ENCODE results near the gene PIP4K2A.

The PIP4K2A gene

DNA sequence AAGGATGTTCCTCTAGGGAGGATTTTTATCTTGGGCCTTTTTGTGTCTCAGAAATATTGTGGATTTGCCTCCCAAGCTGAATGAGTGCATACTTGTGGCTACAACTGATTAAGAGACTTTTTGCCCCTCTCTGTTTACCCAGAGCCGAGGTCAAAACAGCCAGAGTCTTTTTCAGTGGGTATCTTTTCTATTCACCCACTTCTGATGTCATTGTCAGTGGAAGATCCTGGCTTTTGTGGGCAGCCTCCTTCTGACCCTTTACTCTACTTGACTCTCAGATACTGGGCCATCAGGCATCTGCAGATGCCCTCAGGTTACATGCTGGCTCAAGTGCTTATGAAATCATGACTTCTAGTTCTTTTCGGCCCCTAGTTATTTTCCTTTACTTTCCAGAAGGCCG lies 19.6 kb upstream of the PIP4K2A start:
- TF ChIP-seq CTCF (IDR thresholded peaks at IDR 0.05; ENCODE audit: low read depth, low read length, missing control alignments), result no peak
- no peak overlapping the region for H3K4me3 ChIP-seq (ENCODE audit: low read depth, low read length)
- in situ Hi-C loops (cut with HindIII; ENCODE audit: low sequenced_read_pairs), result no loop called here
- no peak for DNase-seq (ENCODE audit: low read depth)

GRCh38 chr10:22727663-22728062 lies 13.3 kb upstream of the PIP4K2A start:
- no peak for DNase-seq (ENCODE audit: low read depth)
- in situ Hi-C loops (cut with HindIII; ENCODE audit: low sequenced_read_pairs), result no loop called here
- no peak for TF ChIP-seq CTCF (IDR thresholded peaks at IDR 0.05; ENCODE audit: low read depth, low read length, missing control alignments)
- no peak overlapping the region for H3K4me3 ChIP-seq (ENCODE audit: low read depth, low read length)

GRCh38 chr10:22727112-22727511 lies 12.7 kb upstream of the PIP4K2A start:
- no peak for DNase-seq (ENCODE audit: low read depth)
- TF ChIP-seq CTCF (IDR thresholded peaks at IDR 0.05; ENCODE audit: low read depth, low read length, missing control alignments), result no peak
- in situ Hi-C loops (cut with HindIII; ENCODE audit: low sequenced_read_pairs), result no loop called here
- no peak overlapping the region for H3K4me3 ChIP-seq (ENCODE audit: low read depth, low read length)

DNA sequence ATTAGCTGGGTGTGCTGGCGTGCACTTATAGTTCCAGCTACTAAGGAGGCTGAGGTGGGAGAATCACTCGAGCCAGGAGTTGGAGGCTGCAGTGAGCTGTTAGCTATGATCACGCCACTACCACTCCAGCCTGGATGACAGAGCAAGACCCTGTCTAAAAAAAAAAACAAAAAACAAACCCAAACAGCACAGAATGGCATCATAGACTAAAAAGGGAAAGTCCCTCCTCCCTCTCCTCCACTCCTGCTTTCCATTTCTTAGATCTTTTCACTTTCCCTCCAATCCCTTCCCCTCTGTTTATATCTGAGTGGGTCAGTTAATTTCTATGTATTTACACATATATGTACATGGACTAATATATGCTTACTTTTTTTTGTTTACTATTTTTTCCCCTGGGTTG lies 10.4 kb upstream of the PIP4K2A start:
- no peak overlapping the region for H3K4me3 ChIP-seq (ENCODE audit: low read depth, low read length)
- in situ Hi-C loops (cut with HindIII; ENCODE audit: low sequenced_read_pairs), result no loop called here
- no peak for DNase-seq (ENCODE audit: low read depth)
- no peak for TF ChIP-seq CTCF (IDR thresholded peaks at IDR 0.05; ENCODE audit: low read depth, low read length, missing control alignments)

DNA sequence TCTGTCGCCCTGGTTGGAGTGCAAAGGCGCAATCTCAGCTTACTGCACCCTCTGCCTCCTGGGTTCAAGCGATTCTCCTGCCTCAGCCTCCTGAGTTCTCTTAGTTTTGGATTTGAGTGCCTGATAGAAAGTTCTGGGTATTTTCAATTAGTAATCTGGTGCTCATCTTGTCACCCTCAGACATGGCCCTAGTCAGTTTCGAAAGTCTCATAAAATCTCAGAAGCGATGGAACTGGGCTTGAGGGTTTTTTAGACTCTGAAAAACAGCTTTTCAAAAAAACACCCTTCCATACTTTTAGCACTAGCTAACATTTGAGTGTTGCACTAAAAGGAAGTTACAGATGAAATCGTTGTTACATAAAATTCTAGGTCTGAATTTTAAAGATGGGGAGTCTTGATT lies 9.4 kb upstream of the PIP4K2A start:
- no peak for TF ChIP-seq CTCF (IDR thresholded peaks at IDR 0.05; ENCODE audit: low read depth, low read length, missing control alignments)
- no peak overlapping the region for H3K4me3 ChIP-seq (ENCODE audit: low read depth, low read length)
- in situ Hi-C loops (cut with HindIII; ENCODE audit: low sequenced_read_pairs), result no loop called here
- DNase-seq (ENCODE audit: low read depth), result no peak

- DNase-seq (ENCODE audit: low read depth), result no peak
- in situ Hi-C loops (cut with HindIII; ENCODE audit: low sequenced_read_pairs), result no loop called here
- TF ChIP-seq CTCF (IDR thresholded peaks at IDR 0.05; ENCODE audit: low read depth, low read length, missing control alignments), result no peak
Measured at GRCh38 chr10:22723343-22723779, 9.0 kb upstream of the PIP4K2A start.

GRCh38 chr10:22722626-22723169 lies 8.3 kb upstream of the PIP4K2A start:
- DNase-seq (ENCODE audit: low read depth), result no peak
- in situ Hi-C loops (cut with HindIII; ENCODE audit: low sequenced_read_pairs), result no loop called here
- no peak for TF ChIP-seq CTCF (IDR thresholded peaks at IDR 0.05; ENCODE audit: low read depth, low read length, missing control alignments)
- no peak overlapping the region for H3K4me3 ChIP-seq (ENCODE audit: low read depth, low read length)

More at GRCh38 chr10:22723343-22723779, 9.0 kb upstream of the PIP4K2A start:
- H3K4me3 ChIP-seq (ENCODE audit: low read depth, low read length), result no peak overlapping the region
